GM19351 (cell line): ENCODE data around the gene TMPRSS11B.
"Not testable (repeated sequence)": the region's sequence is repeated elsewhere in the genome, so short reads cannot be mapped to it uniquely, and the experiment has no call there.

ENCODE experiments used
- ATAC-seq: cut with Tn5 transposase; IDR thresholded peaks from one replicate; pipeline ENCODE4 v1.9.1; 2021; ENCODE audit warnings: mild to moderate bottlenecking, moderate library complexity; ENCODE audit not compliant: unreplicated experiment

TMPRSS11B gene

GRCh38 chr4:68228568-68228967 lies 16.9 kb downstream of the TMPRSS11B start:
- no peak for ATAC-seq

- no peak for ATAC-seq
These were observed 27.4 kb downstream of the TMPRSS11B start for GRCh38 chr4:68218044-68218443.

DNA sequence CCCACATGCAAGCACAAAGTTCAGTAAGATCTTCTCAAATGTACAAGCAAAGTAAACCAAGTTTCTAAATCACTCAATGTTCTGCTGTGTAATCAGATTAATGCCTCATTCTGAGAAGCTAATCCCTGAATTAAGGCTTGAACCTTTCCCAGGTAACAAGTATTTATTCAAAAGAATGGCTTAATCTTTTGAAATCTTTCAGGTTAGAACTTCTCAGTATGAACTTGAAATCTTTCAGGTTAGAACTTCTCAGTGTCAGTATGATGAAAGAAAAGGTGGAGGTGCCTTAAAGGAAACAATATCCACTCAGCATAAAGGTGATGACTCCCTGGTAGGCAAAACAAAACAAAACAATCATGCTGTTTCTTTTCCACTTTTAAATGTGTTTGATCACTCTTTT lies 29.0 kb downstream of the TMPRSS11B start:
- no peak for ATAC-seq

DNA sequence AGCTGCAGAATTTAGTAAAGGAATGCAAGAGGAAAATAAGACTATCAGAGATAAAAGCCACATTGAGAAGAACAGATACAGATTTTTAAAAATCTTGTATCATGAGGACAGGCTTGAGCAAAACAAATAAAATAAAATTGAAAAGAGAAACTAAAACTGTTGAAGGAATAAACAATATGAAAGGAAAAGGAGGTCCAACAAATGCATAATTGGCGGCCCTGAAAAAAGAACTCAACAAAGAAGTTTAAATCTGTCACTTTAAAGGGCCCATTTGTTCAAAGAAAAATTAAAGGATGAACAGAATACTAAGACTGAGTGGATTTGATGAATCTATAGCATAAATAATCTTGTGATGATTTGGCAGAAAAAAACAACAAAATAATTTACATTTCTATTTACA lies 36.5 kb downstream of the TMPRSS11B start:
- no peak for ATAC-seq

- ATAC-seq, result not testable (repeated sequence)
These were observed 51.2 kb downstream of the TMPRSS11B start for GRCh38 chr4:68194305-68194704.

DNA sequence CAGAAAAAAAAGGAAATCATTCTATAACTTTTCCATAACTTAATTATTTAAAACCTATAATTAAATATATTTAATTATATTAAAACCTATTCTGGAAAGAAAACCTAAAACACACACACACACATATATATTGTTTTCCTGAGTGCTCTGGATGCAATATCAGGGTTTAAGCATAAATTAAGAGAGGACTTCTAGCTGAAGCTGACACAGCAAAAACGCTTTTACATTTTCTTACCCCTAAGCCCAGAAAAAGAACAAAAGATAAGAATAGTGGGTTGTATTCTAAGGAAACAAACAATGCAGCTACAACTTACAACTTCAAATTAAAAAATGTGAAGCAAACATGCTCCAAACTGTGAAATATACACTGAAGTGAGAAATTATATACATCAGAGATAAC lies 52.3 kb downstream of the TMPRSS11B start:
- ATAC-seq, result no peak

GRCh38 chr4:68187145-68187544 lies 58.3 kb downstream of the TMPRSS11B start:
- ATAC-seq, result no peak

DNA sequence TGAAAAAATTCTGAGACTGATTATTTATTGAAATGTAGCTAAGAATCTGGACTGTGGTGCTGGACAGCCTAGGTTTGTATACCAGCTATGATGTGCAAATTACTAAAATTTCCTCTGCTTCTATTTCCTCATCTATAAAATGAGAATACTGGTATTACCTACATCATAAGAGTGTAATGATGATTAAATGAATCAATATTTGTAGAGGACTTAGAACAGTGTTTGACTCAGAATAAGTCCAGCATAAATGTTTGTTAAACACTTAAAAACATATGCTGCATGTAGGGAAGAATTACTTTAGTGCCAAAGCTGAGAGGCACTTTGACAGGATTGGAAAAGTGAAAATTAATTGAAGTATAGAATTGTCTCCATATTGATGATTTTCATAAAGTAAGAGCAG lies 60.6 kb downstream of the TMPRSS11B start:
- no peak for ATAC-seq

- ATAC-seq, result no peak
These were observed 62.1 kb downstream of the TMPRSS11B start for GRCh38 chr4:68183417-68183816.

DNA sequence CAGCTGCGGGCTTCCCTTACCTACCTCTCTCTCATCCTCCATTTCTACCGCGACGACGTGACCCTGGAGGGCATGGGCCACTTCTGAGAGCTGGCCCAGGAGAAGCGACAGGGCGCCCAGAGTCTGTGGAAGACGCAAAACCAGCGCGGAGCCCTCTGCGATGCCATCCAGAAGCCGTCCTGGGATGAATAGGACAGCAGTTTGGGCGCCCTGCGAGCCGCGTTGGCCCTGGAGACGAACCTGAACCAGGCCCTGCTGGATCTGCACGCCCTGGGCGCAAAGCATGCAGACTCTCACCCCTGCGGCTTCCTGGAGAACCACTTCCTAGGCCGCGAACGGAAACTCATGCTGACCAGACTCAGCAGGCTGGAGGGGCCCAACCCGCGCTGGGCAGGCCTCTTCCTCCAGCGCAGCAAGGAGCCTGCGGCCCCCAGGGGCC lies 63.1 kb downstream of the TMPRSS11B start:
- ATAC-seq, result no peak

DNA sequence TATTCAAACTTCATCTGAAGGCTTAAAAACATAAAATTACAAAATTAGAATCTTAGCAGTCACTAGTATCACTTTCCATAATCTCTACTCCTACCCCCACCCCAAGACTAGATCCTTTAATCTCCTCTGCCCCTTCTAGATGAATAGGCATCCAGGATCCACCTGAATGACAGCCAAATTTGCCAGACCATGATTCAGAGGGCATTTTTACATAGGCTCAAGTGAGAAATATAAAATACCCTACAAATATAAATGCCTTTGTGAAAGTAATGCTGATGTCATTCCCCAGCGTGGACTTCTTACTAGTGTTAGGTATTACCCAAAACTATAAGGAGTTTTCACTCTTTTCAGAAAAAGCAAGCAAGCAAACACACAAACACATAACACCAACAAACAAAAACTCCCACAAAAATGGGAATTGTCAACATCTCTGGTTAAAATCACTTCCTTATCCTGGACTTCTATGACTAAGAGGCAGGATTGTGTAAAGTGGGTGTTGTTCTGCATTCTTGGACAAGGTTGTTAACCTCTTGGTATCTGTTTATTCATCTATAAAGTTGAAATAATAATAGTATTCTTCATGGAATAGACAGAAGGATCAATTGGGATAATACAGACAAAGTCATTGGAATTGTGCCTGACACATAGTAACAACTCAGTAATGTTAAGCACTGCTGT lies 64.5 kb downstream of the TMPRSS11B start:
- ATAC-seq, result no peak

DNA sequence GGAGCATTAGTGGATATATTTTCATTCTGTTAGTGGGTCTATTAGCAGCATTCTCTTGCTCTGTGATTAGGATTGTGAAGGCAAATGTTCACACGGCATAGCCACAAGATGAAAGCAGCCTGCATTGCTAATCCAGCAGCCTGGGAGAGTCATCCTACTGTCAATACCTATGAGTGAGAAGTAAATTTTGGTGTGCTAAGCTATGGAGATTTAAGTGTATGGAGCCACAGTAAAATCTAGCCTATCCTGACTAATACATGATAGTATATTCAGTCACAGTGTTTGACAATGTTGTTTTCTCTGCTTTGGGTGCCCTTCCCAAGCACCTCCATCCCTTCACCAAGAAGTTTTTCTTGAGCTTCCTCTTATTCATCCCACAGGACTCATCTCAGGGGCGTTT lies 68.6 kb downstream of the TMPRSS11B start:
- ATAC-seq, result no peak
